H1 (cell line): ENCODE measurements around the gene PPARA. TPM values are rescaled to one million over a fixed set of nuclear protein-coding genes. Genes with fewer than 3 reads are reported as not detected.

ENCODE experiments used
- MAX ChIP-seq: IDR thresholded peaks from 2 replicates; pipeline ENCODE4 v1.6.1; 2012; ENCODE audit warnings: inconsistent platforms
- RFX5 ChIP-seq: IDR thresholded peaks from 2 replicates; pipeline ENCODE4 v1.6.1; 2011; ENCODE audit warnings: low read depth, low read length, improper control_type of control experiment, borderline replicate concordance
- SIN3A ChIP-seq, 2 experiments: IDR thresholded peaks in 1 of 2; conservative IDR thresholded peaks in 1 of 2; 2 replicates each; pipeline ENCODE4 v1.6.1; 2011 to 2012; ENCODE audit warnings: low read length in 2 of 2, improper control_type of control experiment in 1 of 2, low read depth in 1 of 2, mild to moderate bottlenecking in 1 of 2
- polyA plus RNA-seq, 7 experiments: library from polyadenylated mRNA; depleted of rRNA in 3 of 7; stranded (reverse) in 5 of 7; unstranded in 2 of 7; fragments of >200 nt in 5 of 7; fragments of 200-250 nt in 2 of 7; gene quantifications; 1 replicate in 5 of 7; 2 replicates in 1 of 7; 4 replicates in 1 of 7; pipeline versions ENCODE4 v1.2.1 to v1.2.3, GENCODE V29; 2011 to 2013; ENCODE audit warnings: missing spikeins in 2 of 7, mixed read lengths in 2 of 7
- total RNA-seq: library from RNA; stranded (reverse); fragmentation: NEBNext Ultra II Directional; extraction: Animal tissue kit (Norgen Biotek cat#: 25700); gene quantifications from 2 replicates; pipeline ENCODE4 v1.2.1, GENCODE V29; 2021

Gene PPARA
- total and polyA plus RNA-seq, 2 of the 8 experiments (the other 6 are each of a cell fraction or from before 2014, with no cell fraction given) = 3.1 to 8.2 TPM

DNA sequence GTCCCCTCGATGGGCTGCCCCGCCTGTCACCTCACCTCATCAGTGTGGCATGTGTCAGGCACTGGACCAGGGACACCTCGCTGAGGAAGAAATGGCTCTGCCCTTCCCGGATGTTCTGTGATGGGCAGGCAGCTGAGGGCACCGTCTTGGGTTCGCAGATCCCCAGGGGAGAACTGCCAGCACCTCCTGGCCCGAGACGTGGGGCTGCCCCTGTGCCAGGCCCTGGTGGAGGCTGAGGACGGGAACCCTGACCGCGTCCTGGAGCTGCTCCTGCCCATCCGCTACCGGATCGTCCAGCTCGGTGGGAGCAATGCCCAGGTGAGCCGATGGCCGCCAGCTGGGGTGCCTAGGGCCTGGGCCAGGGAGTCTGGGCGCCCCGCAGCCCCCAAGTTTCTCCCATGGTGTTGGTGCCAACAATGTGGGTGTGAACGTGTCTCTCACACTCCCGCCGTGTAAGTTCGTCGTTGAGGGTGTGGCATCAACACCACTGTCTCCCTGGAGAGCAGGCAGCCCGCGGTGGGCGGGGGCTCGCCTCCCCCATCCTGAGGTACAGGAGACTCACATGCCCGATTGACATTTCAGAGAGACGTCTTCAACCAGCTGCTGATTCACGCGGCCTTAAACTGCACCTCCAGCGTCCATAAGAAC is 139.0 kb downstream of the PPARA start (continued):
- TF ChIP-seq MAX (no peak), RFX5 (no peak), SIN3A (conservative IDR thresholded peaks at IDR 0.05 in 1 of 2, IDR thresholded peaks at IDR 0.05 in 1 of 2; ENCODE audit: low read depth in 1 of 2, low read length in 2 of 2) (no peak)
